Gastrocnemius medialis (tissue), 4 donors: ENCODE results near the gene ZNF578.

Experiments
- CTCF ChIP-seq, 5 experiments: fragments of 450-650 bp in 3 of 5; fragments of 200-600 bp in 2 of 5; sonication (generic) in 2 of 5; IDR thresholded peaks in 4 of 5; conservative IDR thresholded peaks in 1 of 5; 1 replicate in 4 of 5; 2 replicates in 1 of 5; pipeline ENCODE4 v1.5.1; 2016 to 2019; ENCODE audit warnings: antibody characterized with exemption in 5 of 5, mild to moderate bottlenecking in 3 of 5, moderate library complexity in 3 of 5
- POLR2A ChIP-seq, 2 donors: fragments of 450-650 bp; IDR thresholded peaks; one replicate each; pipeline ENCODE4 v1.6.1; 2017; ENCODE audit warnings: antibody characterized with exemption in 2 of 2, mild to moderate bottlenecking in 2 of 2, moderate library complexity in 2 of 2

- TF ChIP-seq CTCF (IDR thresholded peaks at IDR 0.05 in 4 of 5, conservative IDR thresholded peaks at IDR 0.05 in 1 of 5), result no peak
- no peak for TF ChIP-seq POLR2A (IDR thresholded peaks at IDR 0.05)
These were observed 79.1 kb downstream of the ZNF578 start for GRCh38 chr19:52532480-52532879.
